GM12878 (cell line): ENCODE results near the gene NNAT. TPM values are rescaled to one million over a fixed set of nuclear protein-coding genes. Genes with fewer than 3 reads are reported as not detected.

Experiments used
- ATAC-seq: fragments of 200-7000 bp; cut with Tn5 transposase; 3 replicates; pipeline ENCODE4 v1.9.1; 2020; ENCODE audit warnings: mild to moderate bottlenecking, moderate library complexity
- BruUV-seq: library from RNA; stranded (reverse); fragments of 400-500 nt; replicated peaks from 2 replicates; lab custom pipeline; 2021; lab: Mats Ljungman, UMichigan
- CTCF ChIA-PET: fragments of 300-600 bp; sonication (Branson Sonifier 250); formaldehyde crosslinking; extraction: SDS; loops from one replicate; lab custom pipeline; 2021; ENCODE audit warnings: inconsistent platforms; lab: Yijun Ruan, JAX
- POLR2A ChIA-PET: fragments of 350-600 bp; formaldehyde crosslinking; extraction: SDS; loops from one replicate; lab custom pipeline; 2021; ENCODE audit warnings: inconsistent platforms; lab: Charles Lee
- RAD21 ChIA-PET: fragments of 300-600 bp; sonication (Branson Sonifier 250); formaldehyde crosslinking; loops from one replicate; lab custom pipeline; 2023; ENCODE audit warnings: antibody characterized with exemption; ENCODE audit not compliant: unreplicated experiment; lab: Charles Lee
- SMC1A ChIA-PET: fragments of 300-600 bp; sonication (Branson Sonifier 250); formaldehyde crosslinking; loops from one replicate; lab custom pipeline; 2023; ENCODE audit not compliant: unreplicated experiment, uncharacterized antibody; lab: Charles Lee
- DNase-seq: peaks from one replicate; pipeline ENCODE4 v3.0.0-alpha.2; 2011; ENCODE audit warnings: low read depth, low spot score
- FAIRE-seq: peaks from 3 replicates; lab custom pipeline; 2011; peaks lifted over from hg19 to GRCh38; lab: Jason Lieb, UNC
- H2AFZ ChIP-seq: 2 replicates; pipeline ENCODE4 v1.6.0; 2011; ENCODE audit warnings: low read depth, low read length, control low read depth; ENCODE audit not compliant: control insufficient read depth
- H3K27ac ChIP-seq: 2 replicates; pipeline ENCODE4 v1.5.1; 2011; ENCODE audit warnings: control low read depth; ENCODE audit not compliant: control insufficient read depth, insufficient read depth
- H3K27me3 ChIP-seq, 2 experiments: replicated peaks in 1 of 2; 2 replicates each; pipeline versions ENCODE4 v1.6.0 to v1.6.1; 2011; ENCODE audit warnings: low read length in 1 of 2; ENCODE audit not compliant: control insufficient read depth in 2 of 2, insufficient read depth in 2 of 2
- H3K36me3 ChIP-seq, 2 experiments: 2 replicates each; pipeline ENCODE4 v1.5.1; 2011; ENCODE audit warnings: low read length in 1 of 2; ENCODE audit not compliant: control insufficient read depth in 2 of 2, insufficient read depth in 2 of 2
- H3K4me1 ChIP-seq: 2 replicates; pipeline ENCODE4 v1.6.1; 2011; ENCODE audit warnings: mild to moderate bottlenecking, low read length, moderate library complexity, mixed read lengths; ENCODE audit not compliant: control insufficient read depth, insufficient read depth
- H3K4me2 ChIP-seq: 2 replicates; pipeline ENCODE4 v1.6.0; 2011; ENCODE audit warnings: control low read depth; ENCODE audit not compliant: control insufficient read depth, insufficient read depth
- H3K4me3 ChIP-seq: fragments of 200-600 bp; sonication (generic); 2 replicates; pipeline ENCODE4 v1.5.1; 2016
- H3K79me2 ChIP-seq: 2 replicates; pipeline ENCODE4 v1.6.0; 2011; ENCODE audit warnings: low read length; ENCODE audit not compliant: control insufficient read depth, insufficient read depth
- H3K9ac ChIP-seq: 2 replicates; pipeline ENCODE4 v1.8.0; 2011; ENCODE audit warnings: low read length, control low read depth, mixed read lengths; ENCODE audit not compliant: control insufficient read depth, insufficient read depth
- H3K9me3 ChIP-seq: replicated peaks from 3 replicates; pipeline ENCODE4 v1.5.1; 2011; ENCODE audit warnings: mild to moderate bottlenecking, low read length; ENCODE audit not compliant: control insufficient read depth, insufficient read depth
- H4K20me1 ChIP-seq: 2 replicates; pipeline ENCODE4 v1.6.0; 2011; ENCODE audit not compliant: control insufficient read depth, insufficient read depth
- PAX5 ChIP-seq: IDR thresholded peaks from 2 replicates; pipeline ENCODE4 v1.6.1; 2011; ENCODE audit warnings: low read depth, low read length, borderline replicate concordance
- SMARCA5 ChIP-seq: fragments of 450-650 bp; IDR thresholded peaks from 2 replicates; pipeline ENCODE4 v1.6.1; 2017; ENCODE audit warnings: mild to moderate bottlenecking
- WGBS: methylation state at CpG from one replicate; pipeline ENCODE4 v1.1.6; 2016; ENCODE audit warnings: low lambda C conversion rate; ENCODE audit not compliant: insufficient replicate concordance, insufficient coverage; ENCODE audit errors: missing lambda C conversion rate; 5-methylcytosine and 5-hydroxymethylcytosine counted together
- in situ Hi-C: fragments of 300-500 bp; cut with MboI; formaldehyde crosslinking; loops from 9 replicates; pipeline ENCODE4 v1.14.3; 2018; ENCODE audit warnings: mixed read lengths
- intact Hi-C: fragments of 100-400 bp; cut with micrococcal nuclease; formaldehyde crosslinking; loops from one replicate; pipeline ENCODE4 v1.14.2; 2022; ENCODE audit not compliant: unreplicated experiment
- polyA plus RNA-seq, 11 experiments: library from polyadenylated mRNA; depleted of rRNA in 4 of 11; unstranded in 6 of 11; stranded (reverse) in 5 of 11; fragments of >200 nt; fragmentation: Nextera tagmentation in 4 of 11; fragmentation: Illumina TruSeq in 1 of 11; extraction: Ambion mirVana in 4 of 11; extraction: Trizol in 1 of 11; gene quantifications; 1 replicate in 1 of 11; 2 replicates in 10 of 11; pipeline versions ENCODE4 v1.2.1 to v1.2.3, GENCODE V29; 2011 to 2016; ENCODE audit warnings: inconsistent platforms in 2 of 11, missing spikeins in 2 of 11, low read depth in 1 of 11
- total RNA-seq, 4 experiments: library from RNA; depleted of rRNA in 3 of 4; stranded (reverse); fragments of >200 nt in 3 of 4; fragmentation: Illumina TruSeq in 1 of 4; extraction: Trizol in 1 of 4; gene quantifications; 2 replicates each; pipeline versions ENCODE4 v1.2.1 to v1.2.3, GENCODE V29; 2013 to 2021
- TF ChIP-seq, protein P1 (sequence below): fragments of 450-650 bp; IDR thresholded peaks from 2 replicates; pipeline ENCODE4 v1.6.1; 2017; ENCODE audit warnings: antibody characterized with exemption, mild to moderate bottlenecking, moderate library complexity
- TF ChIP-seq, protein P2 (sequence below): IDR thresholded peaks from 2 replicates; pipeline ENCODE4 v1.6.1; 2011; ENCODE audit warnings: low read depth, mild to moderate bottlenecking, low read length, moderate library complexity, borderline replicate concordance; ENCODE audit errors: extremely low read depth

Gene NNAT
- total and polyA plus RNA-seq, 10 of the 15 experiments (the other 5 are each of a cell fraction or from before 2014, with no cell fraction given), result 0.22 to 0.99 (median 0.42) TPM; not detected in 7

GRCh38 chr20:37523911-37524700, 3.1 kb downstream of the NNAT start:
- no peaks in the 10 kb centered on the region for H3K27me3 ChIP-seq
- H3K4me1 ChIP-seq, result peaks cover 16% of the 10 kb centered on the region
- CTCF ChIA-PET, result interaction anchor here (13.3 to 13.5 kb wide), 2 partner anchors 255 to 329 kb away, joined by 200 to 282 read pairs; no protein-coding TSS in a partner anchor
- H3K9me3 ChIP-seq, result no peaks in the 10 kb centered on the region
- no peak for DNase-seq
- no peak overlapping the region for H3K4me3 ChIP-seq
- peaks cover 7% of the 10 kb centered on the region; the same call in 1 of the 2 replicates for H4K20me1 ChIP-seq
- BruUV-seq, result no TSS peak
- intact Hi-C loops, result no loop called here
- no peak overlapping the region for H2AFZ ChIP-seq
- no peak overlapping the region for H3K4me2 ChIP-seq
- POLR2A ChIA-PET, result no interaction called here
- peaks cover 0 to under 1% of the 10 kb centered on the region in 2 experiments; a peak in 2 of 4 replicates for H3K36me3 ChIP-seq
- in situ Hi-C loops, result no loop called here
- no peak overlapping the region for H3K27ac ChIP-seq
- TF ChIP-seq, protein P1, sequence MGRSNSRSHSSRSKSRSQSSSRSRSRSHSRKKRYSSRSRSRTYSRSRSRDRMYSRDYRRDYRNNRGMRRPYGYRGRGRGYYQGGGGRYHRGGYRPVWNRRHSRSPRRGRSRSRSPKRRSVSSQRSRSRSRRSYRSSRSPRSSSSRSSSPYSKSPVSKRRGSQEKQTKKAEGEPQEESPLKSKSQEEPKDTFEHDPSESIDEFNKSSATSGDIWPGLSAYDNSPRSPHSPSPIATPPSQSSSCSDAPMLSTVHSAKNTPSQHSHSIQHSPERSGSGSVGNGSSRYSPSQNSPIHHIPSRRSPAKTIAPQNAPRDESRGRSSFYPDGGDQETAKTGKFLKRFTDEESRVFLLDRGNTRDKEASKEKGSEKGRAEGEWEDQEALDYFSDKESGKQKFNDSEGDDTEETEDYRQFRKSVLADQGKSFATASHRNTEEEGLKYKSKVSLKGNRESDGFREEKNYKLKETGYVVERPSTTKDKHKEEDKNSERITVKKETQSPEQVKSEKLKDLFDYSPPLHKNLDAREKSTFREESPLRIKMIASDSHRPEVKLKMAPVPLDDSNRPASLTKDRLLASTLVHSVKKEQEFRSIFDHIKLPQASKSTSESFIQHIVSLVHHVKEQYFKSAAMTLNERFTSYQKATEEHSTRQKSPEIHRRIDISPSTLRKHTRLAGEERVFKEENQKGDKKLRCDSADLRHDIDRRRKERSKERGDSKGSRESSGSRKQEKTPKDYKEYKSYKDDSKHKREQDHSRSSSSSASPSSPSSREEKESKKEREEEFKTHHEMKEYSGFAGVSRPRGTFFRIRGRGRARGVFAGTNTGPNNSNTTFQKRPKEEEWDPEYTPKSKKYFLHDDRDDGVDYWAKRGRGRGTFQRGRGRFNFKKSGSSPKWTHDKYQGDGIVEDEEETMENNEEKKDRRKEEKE, result no peak
- TF ChIP-seq, protein P2, sequence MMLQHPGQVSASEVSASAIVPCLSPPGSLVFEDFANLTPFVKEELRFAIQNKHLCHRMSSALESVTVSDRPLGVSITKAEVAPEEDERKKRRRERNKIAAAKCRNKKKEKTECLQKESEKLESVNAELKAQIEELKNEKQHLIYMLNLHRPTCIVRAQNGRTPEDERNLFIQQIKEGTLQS, result no peak
- no peak for TF ChIP-seq PAX5
- TF ChIP-seq SMARCA5, result no peak
- TF ChIP-seq, all 136 proteins: peak for 0
- no peak for ATAC-seq
- ChIA-PET SMC1A (no interaction called here), RAD21 (interaction anchor here (1.4 kb wide), 1 partner anchor 11 kb away, joined by 4 read pairs; no protein-coding TSS in a partner anchor)
- peaks cover 43% of the 10 kb centered on the region for H3K79me2 ChIP-seq
- FAIRE-seq, result no peak
- 93% methylated on average over 10 of the region's 10 CpGs for WGBS
- H3K9ac ChIP-seq, result no peak overlapping the region
